ENCODE data around the gene SLC25A23.

The SLC25A23 gene

GRCh38 chr19:6489278-6490061, 29.9 kb upstream of the SLC25A23 start:
- TF ChIP-seq CTCF (conservative IDR thresholded peaks at IDR 0.05; ENCODE audit: control insufficient read depth, insufficient read depth, low read depth, low read length) = no peak
- no peak for DNase-seq (ENCODE audit: low read depth)
- no peak overlapping the region for H3K4me3 ChIP-seq (ENCODE audit: control insufficient read depth, low read depth, low read length)

GRCh38 chr19:6484831-6485230, 25.2 kb upstream of the SLC25A23 start:
- H3K4me3 ChIP-seq (ENCODE audit: control insufficient read depth, low read depth, low read length) = no peak overlapping the region
- no peak for DNase-seq (ENCODE audit: low read depth)
- TF ChIP-seq CTCF (conservative IDR thresholded peaks at IDR 0.05; ENCODE audit: control insufficient read depth, insufficient read depth, low read depth, low read length) = no peak

- no peak for TF ChIP-seq CTCF (conservative IDR thresholded peaks at IDR 0.05; ENCODE audit: control insufficient read depth, insufficient read depth, low read depth, low read length)
Measured at GRCh38 chr19:6484230-6484629, 24.6 kb upstream of the SLC25A23 start.

GRCh38 chr19:6483235-6483634, 23.6 kb upstream of the SLC25A23 start:
- no peak for TF ChIP-seq CTCF (conservative IDR thresholded peaks at IDR 0.05; ENCODE audit: control insufficient read depth, insufficient read depth, low read depth, low read length)

More at GRCh38 chr19:6484230-6484629, 24.6 kb upstream of the SLC25A23 start:
- no peak for DNase-seq (ENCODE audit: low read depth)
- H3K4me3 ChIP-seq (ENCODE audit: control insufficient read depth, low read depth, low read length) = no peak overlapping the region

GRCh38 chr19:6482343-6482686, 22.7 kb upstream of the SLC25A23 start:
- no peak for DNase-seq (ENCODE audit: low read depth)
- TF ChIP-seq CTCF (conservative IDR thresholded peaks at IDR 0.05; ENCODE audit: control insufficient read depth, insufficient read depth, low read depth, low read length) = no peak
- no peak overlapping the region for H3K4me3 ChIP-seq (ENCODE audit: control insufficient read depth, low read depth, low read length)

More at GRCh38 chr19:6483235-6483634, 23.6 kb upstream of the SLC25A23 start:
- no peak overlapping the region for H3K4me3 ChIP-seq (ENCODE audit: control insufficient read depth, low read depth, low read length)
- DNase-seq (ENCODE audit: low read depth) = no peak

DNA sequence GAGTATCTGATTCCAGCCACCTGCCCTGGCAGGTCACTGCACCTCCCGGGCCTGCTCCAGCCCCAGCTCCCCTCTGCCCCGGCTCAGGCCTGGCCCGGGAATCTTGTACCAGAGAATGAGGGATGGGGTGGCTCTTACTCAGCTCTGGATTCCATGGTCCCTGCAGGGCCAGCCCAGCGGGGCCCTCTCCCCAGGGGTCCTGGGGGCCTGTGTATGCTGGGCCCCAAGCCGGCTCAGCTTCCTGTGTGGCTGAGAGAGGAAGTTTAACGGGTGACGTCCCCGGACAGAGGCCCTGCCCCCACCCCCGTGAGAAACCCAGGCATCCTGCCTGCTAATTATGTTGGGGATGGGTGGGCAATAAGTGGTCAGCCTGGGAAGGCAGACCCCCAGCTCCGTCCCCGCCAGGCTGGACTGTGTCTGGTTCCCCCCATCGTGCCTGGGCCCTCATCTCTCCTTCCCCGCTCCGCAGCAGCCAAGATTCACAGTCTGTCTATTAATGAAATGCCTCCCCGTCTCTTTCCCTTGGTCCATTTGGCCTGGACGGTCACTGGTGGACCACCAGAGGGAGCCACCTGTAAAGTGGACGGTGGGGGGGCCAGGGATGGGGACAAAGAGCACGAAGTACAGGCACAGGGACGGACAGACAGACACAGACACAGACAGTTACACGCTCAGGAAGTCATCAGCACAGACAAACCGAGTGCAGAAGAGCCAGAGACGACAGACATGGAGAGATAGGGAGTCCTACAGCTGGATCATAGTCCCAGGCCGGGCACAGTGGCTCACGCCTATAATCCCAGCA, 22.1 kb upstream of the SLC25A23 start, which contains the start of gene DENND1C:
DENND1C (minus strand) TSS at position 247 of the 802 bp plus-strand sequence; CDS start at position 155, 92 bp downstream.
- H3K4me3 ChIP-seq (ENCODE audit: control insufficient read depth, low read depth, low read length) = no peak within 1 kb of the TSS
- DNase-seq (ENCODE audit: low read depth) = no peak
- peak; percentile 49 for TF ChIP-seq CTCF (conservative IDR thresholded peaks at IDR 0.05; ENCODE audit: control insufficient read depth, insufficient read depth, low read depth, low read length)
